GM12878 (cell line): ENCODE measurements around the gene INCA1. TPM values are rescaled to one million over a fixed set of nuclear protein-coding genes. Genes with fewer than 3 reads are reported as not detected.

Source experiments
- ATAC-seq: fragments of 200-7000 bp; cut with Tn5 transposase; 3 replicates; pipeline ENCODE4 v1.9.1; 2020; ENCODE audit warnings: mild to moderate bottlenecking, moderate library complexity
- BruUV-seq: library from RNA; stranded (reverse); fragments of 400-500 nt; replicated peaks from 2 replicates; lab custom pipeline; 2021; lab: Mats Ljungman, UMichigan
- CTCF ChIA-PET: fragments of 300-600 bp; sonication (Branson Sonifier 250); formaldehyde crosslinking; extraction: SDS; loops from one replicate; lab custom pipeline; 2021; ENCODE audit warnings: inconsistent platforms; lab: Yijun Ruan, JAX
- POLR2A ChIA-PET: fragments of 350-600 bp; formaldehyde crosslinking; extraction: SDS; loops from one replicate; lab custom pipeline; 2021; ENCODE audit warnings: inconsistent platforms; lab: Charles Lee
- RAD21 ChIA-PET: fragments of 300-600 bp; sonication (Branson Sonifier 250); formaldehyde crosslinking; loops from one replicate; lab custom pipeline; 2023; ENCODE audit warnings: antibody characterized with exemption; ENCODE audit not compliant: unreplicated experiment; lab: Charles Lee
- SMC1A ChIA-PET: fragments of 300-600 bp; sonication (Branson Sonifier 250); formaldehyde crosslinking; loops from one replicate; lab custom pipeline; 2023; ENCODE audit not compliant: unreplicated experiment, uncharacterized antibody; lab: Charles Lee
- DNase-seq: peaks from one replicate; pipeline ENCODE4 v3.0.0-alpha.2; 2011; ENCODE audit warnings: low read depth, low spot score
- FAIRE-seq: peaks from 3 replicates; lab custom pipeline; 2011; peaks lifted over from hg19 to GRCh38; lab: Jason Lieb, UNC
- H2AFZ ChIP-seq: 2 replicates; pipeline ENCODE4 v1.6.0; 2011; ENCODE audit warnings: low read depth, low read length, control low read depth; ENCODE audit not compliant: control insufficient read depth
- H3K27ac ChIP-seq: 2 replicates; pipeline ENCODE4 v1.5.1; 2011; ENCODE audit warnings: control low read depth; ENCODE audit not compliant: control insufficient read depth, insufficient read depth
- H3K27me3 ChIP-seq, 2 experiments: replicated peaks in 1 of 2; 2 replicates each; pipeline versions ENCODE4 v1.6.0 to v1.6.1; 2011; ENCODE audit warnings: low read length in 1 of 2; ENCODE audit not compliant: control insufficient read depth in 2 of 2, insufficient read depth in 2 of 2
- H3K36me3 ChIP-seq, 2 experiments: 2 replicates each; pipeline ENCODE4 v1.5.1; 2011; ENCODE audit warnings: low read length in 1 of 2; ENCODE audit not compliant: control insufficient read depth in 2 of 2, insufficient read depth in 2 of 2
- H3K4me1 ChIP-seq: 2 replicates; pipeline ENCODE4 v1.6.1; 2011; ENCODE audit warnings: mild to moderate bottlenecking, low read length, moderate library complexity, mixed read lengths; ENCODE audit not compliant: control insufficient read depth, insufficient read depth
- H3K4me2 ChIP-seq: 2 replicates; pipeline ENCODE4 v1.6.0; 2011; ENCODE audit warnings: control low read depth; ENCODE audit not compliant: control insufficient read depth, insufficient read depth
- H3K4me3 ChIP-seq: fragments of 200-600 bp; sonication (generic); 2 replicates; pipeline ENCODE4 v1.5.1; 2016
- H3K79me2 ChIP-seq: 2 replicates; pipeline ENCODE4 v1.6.0; 2011; ENCODE audit warnings: low read length; ENCODE audit not compliant: control insufficient read depth, insufficient read depth
- H3K9ac ChIP-seq: 2 replicates; pipeline ENCODE4 v1.8.0; 2011; ENCODE audit warnings: low read length, control low read depth, mixed read lengths; ENCODE audit not compliant: control insufficient read depth, insufficient read depth
- H3K9me3 ChIP-seq: replicated peaks from 3 replicates; pipeline ENCODE4 v1.5.1; 2011; ENCODE audit warnings: mild to moderate bottlenecking, low read length; ENCODE audit not compliant: control insufficient read depth, insufficient read depth
- H4K20me1 ChIP-seq: 2 replicates; pipeline ENCODE4 v1.6.0; 2011; ENCODE audit not compliant: control insufficient read depth, insufficient read depth
- CBX5 ChIP-seq: sonication (generic); IDR thresholded peaks from 2 replicates; pipeline ENCODE4 v1.6.1; 2016; ENCODE audit warnings: low read depth, moderate library complexity, mild to moderate bottlenecking, inconsistent platforms
- CEBPB ChIP-seq, 2 experiments: fragments of 150-350 bp in 1 of 2; IDR thresholded peaks; 2 replicates each; pipeline ENCODE4 v1.6.1; 2012 to 2014; ENCODE audit warnings: low read depth in 2 of 2, low read length in 2 of 2, borderline replicate concordance in 1 of 2, inconsistent platforms in 1 of 2
- CREB1 ChIP-seq: IDR thresholded peaks from 2 replicates; pipeline ENCODE4 v1.6.1; 2012; ENCODE audit warnings: low read depth, mild to moderate bottlenecking, inconsistent platforms
- EZH2 ChIP-seq: IDR thresholded peaks from 2 replicates; pipeline ENCODE4 v1.6.1; 2012; ENCODE audit warnings: low read depth, mild to moderate bottlenecking, control low read depth, inconsistent platforms, low read length, borderline replicate concordance; ENCODE audit not compliant: control insufficient read depth
- RBBP5 ChIP-seq: fragments of 200-600 bp; sonication (generic); conservative IDR thresholded peaks from 2 replicates; pipeline ENCODE4 v1.6.1; 2016
- SMARCA5 ChIP-seq: fragments of 450-650 bp; IDR thresholded peaks from 2 replicates; pipeline ENCODE4 v1.6.1; 2017; ENCODE audit warnings: mild to moderate bottlenecking
- SP1 ChIP-seq: IDR thresholded peaks from one replicate; pipeline ENCODE4 v1.6.1; 2011; ENCODE audit warnings: low read depth, low read length
- ZNF687 ChIP-seq: fragments of 450-650 bp; IDR thresholded peaks from 2 replicates; pipeline ENCODE4 v1.6.1; 2017; ENCODE audit warnings: mild to moderate bottlenecking, moderate library complexity
- WGBS: methylation state at CpG from one replicate; pipeline ENCODE4 v1.1.6; 2016; ENCODE audit warnings: low lambda C conversion rate; ENCODE audit not compliant: insufficient replicate concordance, insufficient coverage; ENCODE audit errors: missing lambda C conversion rate; 5-methylcytosine and 5-hydroxymethylcytosine counted together
- in situ Hi-C: fragments of 300-500 bp; cut with MboI; formaldehyde crosslinking; loops from 9 replicates; pipeline ENCODE4 v1.14.3; 2018; ENCODE audit warnings: mixed read lengths
- intact Hi-C: fragments of 100-400 bp; cut with micrococcal nuclease; formaldehyde crosslinking; loops from one replicate; pipeline ENCODE4 v1.14.2; 2022; ENCODE audit not compliant: unreplicated experiment
- polyA plus RNA-seq, 11 experiments: library from polyadenylated mRNA; depleted of rRNA in 4 of 11; unstranded in 6 of 11; stranded (reverse) in 5 of 11; fragments of >200 nt; fragmentation: Nextera tagmentation in 4 of 11; fragmentation: Illumina TruSeq in 1 of 11; extraction: Ambion mirVana in 4 of 11; extraction: Trizol in 1 of 11; gene quantifications; 1 replicate in 1 of 11; 2 replicates in 10 of 11; pipeline versions ENCODE4 v1.2.1 to v1.2.3, GENCODE V29; 2011 to 2016; ENCODE audit warnings: inconsistent platforms in 2 of 11, missing spikeins in 2 of 11, low read depth in 1 of 11
- total RNA-seq, 4 experiments: library from RNA; depleted of rRNA in 3 of 4; stranded (reverse); fragments of >200 nt in 3 of 4; fragmentation: Illumina TruSeq in 1 of 4; extraction: Trizol in 1 of 4; gene quantifications; 2 replicates each; pipeline versions ENCODE4 v1.2.1 to v1.2.3, GENCODE V29; 2013 to 2021
- TF ChIP-seq, protein P1 (sequence below): fragments of 450-650 bp; IDR thresholded peaks from 2 replicates; pipeline ENCODE4 v1.6.1; 2018; ENCODE audit warnings: borderline replicate concordance, mild to moderate bottlenecking; ENCODE audit not compliant: partially characterized antibody
- TF ChIP-seq, protein P2 (sequence below): fragments of 450-650 bp; IDR thresholded peaks from 2 replicates; pipeline ENCODE4 v1.6.1; 2017; ENCODE audit warnings: low read depth, mild to moderate bottlenecking, moderate library complexity
- TF ChIP-seq, protein P3 (sequence below): IDR thresholded peaks from 2 replicates; pipeline ENCODE4 v1.6.1; 2012; ENCODE audit warnings: low read depth, low read length, improper control_type of control experiment

INCA1 gene
- total and polyA plus RNA-seq, 10 of the 15 experiments (the other 5 are each of a cell fraction or from before 2014, with no cell fraction given): 0.19 to 1.8 (median 0.45) TPM

GRCh38 chr17:5043524-5043923, 46.2 kb upstream of the INCA1 start:
- RAD21 ChIA-PET: no interaction called here
- POLR2A ChIA-PET: interaction anchor here (0.6 kb wide), 1 partner anchor 8 kb away, joined by 4 read pairs; the partner anchor contains the start of gene SLC52A1
- H3K9ac ChIP-seq: no peak overlapping the region
- intact Hi-C loops: no loop called here
- BruUV-seq: no TSS peak
- no peaks in the 10 kb centered on the region for H3K27me3 ChIP-seq
- H2AFZ ChIP-seq: no peak overlapping the region
- no peak overlapping the region for H3K27ac ChIP-seq
- peaks cover under 1% of the 10 kb centered on the region for H3K4me1 ChIP-seq
- H3K36me3 ChIP-seq: no peaks in the 10 kb centered on the region
- H3K4me3 ChIP-seq: no peak overlapping the region
- H3K9me3 ChIP-seq: no peaks in the 10 kb centered on the region
- no peak overlapping the region for H3K4me2 ChIP-seq
- H3K79me2 ChIP-seq: no peaks in the 10 kb centered on the region
- in situ Hi-C loops: no loop called here
- SMC1A ChIA-PET: interaction anchor here (1.9 kb wide), 1 partner anchor 26 kb away, joined by 4 read pairs; no protein-coding TSS in a partner anchor
- CTCF ChIA-PET: interaction anchor here (0.7 to 1.5 kb wide), 2 partner anchors 63 to 140 kb away, joined by 3 read pairs; partner anchors contain the start of gene CHRNE
- WGBS: 100% methylated on average over 1 of the region's 1 CpG
- DNase-seq (no peak), FAIRE-seq (no peak), ATAC-seq (no peak)
- no peaks in the 10 kb centered on the region for H4K20me1 ChIP-seq
- TF ChIP-seq, protein P1, sequence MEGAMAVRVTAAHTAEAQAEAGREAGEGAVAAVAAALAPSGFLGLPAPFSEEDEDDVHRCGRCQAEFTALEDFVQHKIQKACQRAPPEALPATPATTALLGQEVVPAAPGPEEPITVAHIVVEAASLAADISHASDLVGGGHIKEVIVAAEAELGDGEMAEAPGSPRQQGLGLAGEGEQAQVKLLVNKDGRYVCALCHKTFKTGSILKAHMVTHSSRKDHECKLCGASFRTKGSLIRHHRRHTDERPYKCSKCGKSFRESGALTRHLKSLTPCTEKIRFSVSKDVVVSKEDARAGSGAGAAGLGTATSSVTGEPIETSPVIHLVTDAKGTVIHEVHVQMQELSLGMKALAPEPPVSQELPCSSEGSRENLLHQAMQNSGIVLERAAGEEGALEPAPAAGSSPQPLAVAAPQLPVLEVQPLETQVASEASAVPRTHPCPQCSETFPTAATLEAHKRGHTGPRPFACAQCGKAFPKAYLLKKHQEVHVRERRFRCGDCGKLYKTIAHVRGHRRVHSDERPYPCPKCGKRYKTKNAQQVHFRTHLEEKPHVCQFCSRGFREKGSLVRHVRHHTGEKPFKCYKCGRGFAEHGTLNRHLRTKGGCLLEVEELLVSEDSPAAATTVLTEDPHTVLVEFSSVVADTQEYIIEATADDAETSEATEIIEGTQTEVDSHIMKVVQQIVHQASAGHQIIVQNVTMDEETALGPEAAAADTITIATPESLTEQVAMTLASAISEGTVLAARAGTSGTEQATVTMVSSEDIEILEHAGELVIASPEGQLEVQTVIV: no peak
- no peak for TF ChIP-seq CBX5
- no peak for TF ChIP-seq SP1
- TF ChIP-seq SMARCA5: no peak
- no peak for TF ChIP-seq ZNF687
- TF ChIP-seq, protein P2, sequence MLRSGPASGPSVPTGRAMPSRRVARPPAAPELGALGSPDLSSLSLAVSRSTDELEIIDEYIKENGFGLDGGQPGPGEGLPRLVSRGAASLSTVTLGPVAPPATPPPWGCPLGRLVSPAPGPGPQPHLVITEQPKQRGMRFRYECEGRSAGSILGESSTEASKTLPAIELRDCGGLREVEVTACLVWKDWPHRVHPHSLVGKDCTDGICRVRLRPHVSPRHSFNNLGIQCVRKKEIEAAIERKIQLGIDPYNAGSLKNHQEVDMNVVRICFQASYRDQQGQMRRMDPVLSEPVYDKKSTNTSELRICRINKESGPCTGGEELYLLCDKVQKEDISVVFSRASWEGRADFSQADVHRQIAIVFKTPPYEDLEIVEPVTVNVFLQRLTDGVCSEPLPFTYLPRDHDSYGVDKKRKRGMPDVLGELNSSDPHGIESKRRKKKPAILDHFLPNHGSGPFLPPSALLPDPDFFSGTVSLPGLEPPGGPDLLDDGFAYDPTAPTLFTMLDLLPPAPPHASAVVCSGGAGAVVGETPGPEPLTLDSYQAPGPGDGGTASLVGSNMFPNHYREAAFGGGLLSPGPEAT: no peak
- TF ChIP-seq EZH2: no peak
- no peak for TF ChIP-seq CEBPB (IDR thresholded peaks at IDR 0.05; ENCODE audit: borderline replicate concordance in 1 of 2, low read depth in 2 of 2, low read length in 2 of 2)
- no peak for TF ChIP-seq RBBP5
- no peak for TF ChIP-seq CREB1
- TF ChIP-seq, protein P3, sequence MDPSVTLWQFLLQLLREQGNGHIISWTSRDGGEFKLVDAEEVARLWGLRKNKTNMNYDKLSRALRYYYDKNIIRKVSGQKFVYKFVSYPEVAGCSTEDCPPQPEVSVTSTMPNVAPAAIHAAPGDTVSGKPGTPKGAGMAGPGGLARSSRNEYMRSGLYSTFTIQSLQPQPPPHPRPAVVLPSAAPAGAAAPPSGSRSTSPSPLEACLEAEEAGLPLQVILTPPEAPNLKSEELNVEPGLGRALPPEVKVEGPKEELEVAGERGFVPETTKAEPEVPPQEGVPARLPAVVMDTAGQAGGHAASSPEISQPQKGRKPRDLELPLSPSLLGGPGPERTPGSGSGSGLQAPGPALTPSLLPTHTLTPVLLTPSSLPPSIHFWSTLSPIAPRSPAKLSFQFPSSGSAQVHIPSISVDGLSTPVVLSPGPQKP: no peak
